Gastroesophageal sphincter (tissue), 4 donors: ENCODE results near the gene TFEB. TPM values are rescaled to one million over a fixed set of nuclear protein-coding genes. Genes with fewer than 3 reads are reported as not detected.
A peak's percentile ranks its signal among the peaks of the same experiment; 100 is the strongest.

Experiments used
- ATAC-seq: fragments of 150-250 bp; one replicate; pipeline ENCODE4 v1.9.1; 2016; ENCODE audit warnings: mild to moderate bottlenecking, moderate library complexity
- H3K27ac ChIP-seq, 4 donors: fragments of 200-600 bp; sonication (generic) in 3 of 4; 1 replicate in 3 of 4; 2 replicates in 1 of 4; pipeline ENCODE4 v1.5.1; 2016 to 2019
- H3K27me3 ChIP-seq: fragments of 200-600 bp; sonication (generic); one replicate; pipeline ENCODE4 v1.5.1; 2019
- H3K36me3 ChIP-seq, 2 donors: fragments of 200-600 bp; sonication (generic); one replicate each; pipeline ENCODE4 v1.5.1; 2019; ENCODE audit warnings: control low read depth in 1 of 2
- H3K4me1 ChIP-seq, 3 donors: fragments of 200-600 bp; sonication (generic); 1 replicate in 2 of 3; 2 replicates in 1 of 3; pipeline ENCODE4 v1.5.1; 2016 to 2019; ENCODE audit warnings: control low read depth in 2 of 3
- H3K4me3 ChIP-seq, 2 donors: fragments of 200-600 bp; sonication (generic); one replicate each; pipeline ENCODE4 v1.5.1; 2019; ENCODE audit warnings: mild to moderate bottlenecking in 1 of 2, moderate library complexity in 1 of 2
- H3K9me3 ChIP-seq, 3 donors: fragments of 200-600 bp; sonication (generic); one replicate each; pipeline ENCODE4 v1.5.1; 2017 to 2019; ENCODE audit warnings: control low read depth in 2 of 3
- EP300 ChIP-seq: sonication (generic); formaldehyde crosslinking; IDR thresholded peaks from one replicate; pipeline ENCODE4 v1.6.1; 2017; ENCODE audit warnings: antibody characterized with exemption, mild to moderate bottlenecking
- POLR2A ChIP-seq, 2 donors: fragments of 450-650 bp; IDR thresholded peaks; one replicate each; pipeline ENCODE4 v1.6.1; 2017; ENCODE audit warnings: antibody characterized with exemption in 2 of 2, mild to moderate bottlenecking in 2 of 2, moderate library complexity in 1 of 2
- POLR2AphosphoS5 ChIP-seq: sonication (generic); formaldehyde crosslinking; IDR thresholded peaks from one replicate; pipeline ENCODE4 v1.6.1; 2017; ENCODE audit warnings: antibody characterized with exemption
- WGBS, 2 donors: methylation state at CpG; one replicate each; pipeline ENCODE4 v1.1.5; 2018; ENCODE audit warnings: low coverage in 1 of 2; 5-methylcytosine and 5-hydroxymethylcytosine counted together
- total RNA-seq, 4 donors: library from RNA; depleted of rRNA; stranded (reverse); fragments of >200 nt; gene quantifications; one replicate each; pipeline ENCODE4 v1.1.0, GENCODE V29; 2016
- TF ChIP-seq, protein P1 (sequence below), 4 experiments: fragments of 200-600 bp in 2 of 4; fragments of 450-650 bp in 2 of 4; sonication (generic) in 1 of 4; IDR thresholded peaks; one replicate each; pipeline ENCODE4 v1.5.1; 2017 to 2019; ENCODE audit warnings: antibody characterized with exemption in 4 of 4, mild to moderate bottlenecking in 2 of 4, moderate library complexity in 2 of 4

TFEB gene
- total RNA-seq, 4 donors from 2014 or later = 16.6 to 42.8 (median 26.1) TPM

- no peaks in the 10 kb centered on the region for H3K27me3 ChIP-seq
- H3K36me3 ChIP-seq = no peaks in the 10 kb centered on the region
- H3K27ac ChIP-seq = no peak overlapping the region
- no peak overlapping the region for H3K4me3 ChIP-seq
- WGBS, 2 donors = 59 to 100% methylated on average over 1 to 4 of the region's 6 CpGs
- ATAC-seq = no peak
- TF ChIP-seq, protein P1, sequence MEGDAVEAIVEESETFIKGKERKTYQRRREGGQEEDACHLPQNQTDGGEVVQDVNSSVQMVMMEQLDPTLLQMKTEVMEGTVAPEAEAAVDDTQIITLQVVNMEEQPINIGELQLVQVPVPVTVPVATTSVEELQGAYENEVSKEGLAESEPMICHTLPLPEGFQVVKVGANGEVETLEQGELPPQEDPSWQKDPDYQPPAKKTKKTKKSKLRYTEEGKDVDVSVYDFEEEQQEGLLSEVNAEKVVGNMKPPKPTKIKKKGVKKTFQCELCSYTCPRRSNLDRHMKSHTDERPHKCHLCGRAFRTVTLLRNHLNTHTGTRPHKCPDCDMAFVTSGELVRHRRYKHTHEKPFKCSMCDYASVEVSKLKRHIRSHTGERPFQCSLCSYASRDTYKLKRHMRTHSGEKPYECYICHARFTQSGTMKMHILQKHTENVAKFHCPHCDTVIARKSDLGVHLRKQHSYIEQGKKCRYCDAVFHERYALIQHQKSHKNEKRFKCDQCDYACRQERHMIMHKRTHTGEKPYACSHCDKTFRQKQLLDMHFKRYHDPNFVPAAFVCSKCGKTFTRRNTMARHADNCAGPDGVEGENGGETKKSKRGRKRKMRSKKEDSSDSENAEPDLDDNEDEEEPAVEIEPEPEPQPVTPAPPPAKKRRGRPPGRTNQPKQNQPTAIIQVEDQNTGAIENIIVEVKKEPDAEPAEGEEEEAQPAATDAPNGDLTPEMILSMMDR (IDR thresholded peaks at IDR 0.05) = no peak
- no peak for TF ChIP-seq EP300
- TF ChIP-seq POLR2A (IDR thresholded peaks at IDR 0.05) = no peak
- TF ChIP-seq POLR2AphosphoS5 = no peak
- H3K4me1 ChIP-seq = peaks cover 0 to 35% (median 9%) of the 10 kb centered on the region in 3 donors
- no peaks in the 10 kb centered on the region for H3K9me3 ChIP-seq
These were observed 852 bp upstream of the TFEB start for GRCh38 chr6:41736186-41736733.

- Histone ChIP-seq H3K27me3 (no peaks in the 10 kb centered on the region), H3K4me1 (peaks cover 0 to 50% (median 14%) of the 10 kb centered on the region in 3 donors), H3K9me3 (no peaks in the 10 kb centered on the region), H3K4me3 (peak overlapping the region; percentile 64 to 99), H3K27ac (peak overlapping the region; percentile 89 to 99 (median 92)), H3K36me3 (no peaks in the 10 kb centered on the region)
- ATAC-seq = peak; percentile 75
- TF ChIP-seq POLR2A (IDR thresholded peaks at IDR 0.05) = peak in 1 of 2 donors; percentile 44
- no peak for TF ChIP-seq POLR2AphosphoS5
- TF ChIP-seq, protein P1 (IDR thresholded peaks at IDR 0.05) = no peak
- TF ChIP-seq EP300 = no peak
- WGBS, 2 donors = 0% methylated on average over 4 of the region's 76 CpGs; no CpG with 5 or more reads in 1 of the 2 donors
These were observed 562 bp downstream of the TFEB start for GRCh38 chr6:41734666-41735426.

GRCh38 chr6:41733707-41734665 lies 1.4 kb downstream of the TFEB start:
- H3K4me1 ChIP-seq = peaks cover 0 to 58% (median 14%) of the 10 kb centered on the region in 3 donors
- 0% methylated on average over 3 of the region's 73 CpGs; no CpG with 5 or more reads in 1 of the 2 donors for WGBS, 2 donors
- peak; percentile 71 for ATAC-seq
- no peaks in the 10 kb centered on the region for H3K27me3 ChIP-seq
- H3K36me3 ChIP-seq = no peaks in the 10 kb centered on the region
- peak overlapping the region; percentile 89 to 99 (median 92) for H3K27ac ChIP-seq
- no peaks in the 10 kb centered on the region for H3K9me3 ChIP-seq
- peak overlapping the region; percentile 64 to 99 for H3K4me3 ChIP-seq
- TF ChIP-seq POLR2A (IDR thresholded peaks at IDR 0.05) (peak; percentile 32 to 60), EP300 (no peak)

- no peaks in the 10 kb centered on the region for H3K9me3 ChIP-seq
- peaks cover 0 to 65% (median 14%) of the 10 kb centered on the region in 3 donors for H3K4me1 ChIP-seq
- no peaks in the 10 kb centered on the region for H3K27me3 ChIP-seq
- peak overlapping the region; percentile 89 to 99 (median 92) for H3K27ac ChIP-seq
- ATAC-seq = no peak
- peaks cover 0 to 3% of the 10 kb centered on the region in 2 donors for H3K36me3 ChIP-seq
- TF ChIP-seq POLR2A (IDR thresholded peaks at IDR 0.05) = no peak
- TF ChIP-seq EP300 = no peak
- TF ChIP-seq POLR2AphosphoS5 = no peak
- TF ChIP-seq, protein P1 (IDR thresholded peaks at IDR 0.05) = no peak
- H3K4me3 ChIP-seq = peak overlapping the region; percentile 64 to 99
- WGBS, 2 donors = 0% methylated on average over 1 of the region's 11 CpGs; no CpG with 5 or more reads in 1 of the 2 donors
These were observed 2.1 kb downstream of the TFEB start for GRCh38 chr6:41733360-41733706.
